Uterus (tissue), 2 donors: Measurements from ENCODE around the gene ESPN.

Experiments
- CTCF ChIP-seq, 4 experiments: fragments of 200-600 bp in 2 of 4; fragments of 450-650 bp in 2 of 4; sonication (generic) in 2 of 4; IDR thresholded peaks; one replicate each; pipeline ENCODE4 v1.5.1; 2016 to 2019; ENCODE audit warnings: antibody characterized with exemption in 4 of 4, mild to moderate bottlenecking in 2 of 4, moderate library complexity in 1 of 4
- POLR2A ChIP-seq, 2 donors: fragments of 450-650 bp; IDR thresholded peaks; one replicate each; pipeline ENCODE4 v1.6.1; 2016; ENCODE audit warnings: antibody characterized with exemption in 2 of 2, mild to moderate bottlenecking in 1 of 2, moderate library complexity in 1 of 2

GRCh38 chr1:6498576-6499111 is 74.1 kb downstream of the ESPN start:
- no peak for TF ChIP-seq CTCF (IDR thresholded peaks at IDR 0.05)
- TF ChIP-seq POLR2A (IDR thresholded peaks at IDR 0.05) = no peak
